Measurements from ENCODE around the gene SEZ6L2. TPM values are rescaled to one million over a fixed set of nuclear protein-coding genes. Genes with fewer than 3 reads are reported as not detected.

The SEZ6L2 gene
- total and polyA plus RNA-seq, 2 of the 13 experiments (the other 11 are each of a cell fraction or from before 2014, with no cell fraction given): 14.9 to 16.9 TPM

DNA sequence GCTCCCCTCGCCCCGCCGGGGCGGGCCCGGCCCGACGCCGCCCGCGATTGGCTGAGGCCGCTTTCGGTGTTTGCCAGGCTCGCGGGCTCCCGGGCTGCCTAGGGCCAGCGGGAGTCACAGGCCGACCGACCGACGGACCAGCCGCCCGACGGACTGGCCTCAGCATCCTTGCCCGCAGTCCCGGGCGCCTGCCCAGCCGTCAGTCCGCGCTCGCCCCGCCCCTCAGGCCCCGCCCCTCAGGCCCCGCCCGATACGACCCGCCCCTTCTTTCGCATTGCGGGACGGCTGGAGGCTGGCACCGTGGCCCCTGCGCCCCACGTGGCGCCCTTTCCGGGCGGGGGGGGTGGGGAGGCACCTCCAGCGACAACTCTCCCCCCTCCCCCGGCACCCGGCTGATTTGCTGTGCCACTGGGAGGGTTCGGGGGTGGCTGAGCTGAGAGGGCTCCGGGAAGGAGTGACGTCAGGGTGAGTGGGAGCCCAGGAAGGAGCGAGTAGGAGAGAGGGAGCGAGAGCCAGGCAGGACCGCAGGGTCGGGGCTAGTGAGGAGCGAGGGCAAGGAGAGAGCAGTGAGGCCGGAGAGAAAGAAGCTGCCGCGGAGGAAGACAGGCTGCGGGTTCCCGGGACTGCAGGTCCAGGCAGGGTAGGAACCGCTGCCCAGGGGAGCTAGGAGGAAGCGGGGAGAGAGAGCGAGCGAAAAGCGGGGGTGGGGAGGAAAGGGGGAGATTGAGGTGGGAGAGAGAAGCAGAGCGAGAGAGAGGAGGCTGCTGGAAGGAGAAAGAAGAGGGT is 945 bp upstream of the SEZ6L2 start, which contains the start of gene ASPHD1 (continued):
- TF ChIP-seq MZF1 (CRISPR knock-in tag; IDR thresholded peaks at IDR 0.05; ENCODE audit: borderline replicate concordance) (no peak), KMT2B (CRISPR knock-in tag; IDR thresholded peaks at IDR 0.05) (no peak; the same call in 1 of the 2 replicates), DNMT3B (CRISPR knock-in tag; conservative IDR thresholded peaks at IDR 0.05) (peak; percentile 63; the same call in 1 of the 2 replicates), ZNF616 (CRISPR knock-in tag; IDR thresholded peaks at IDR 0.05; ENCODE audit: low read depth) (peak; percentile 91; the same call in 1 of the 2 replicates), SMAD3 (CRISPR knock-in tag; IDR thresholded peaks at IDR 0.05) (no peak; the same call in 1 of the 2 replicates), ZNF367 (CRISPR knock-in tag; IDR thresholded peaks at IDR 0.05; ENCODE audit: borderline replicate concordance) (no peak), RAD51 (IDR thresholded peaks at IDR 0.05; ENCODE audit: borderline replicate concordance) (no peak), SP1 (IDR thresholded peaks at IDR 0.05) (no peak; the same call in 1 of the 2 replicates), SP1 (CRISPR knock-in tag; IDR thresholded peaks at IDR 0.05) (peak; percentile 83), ZNF263 (CRISPR knock-in tag; IDR thresholded peaks at IDR 0.05) (no peak; the same call in 1 of the 2 replicates), ZNF12 (CRISPR knock-in tag; IDR thresholded peaks at IDR 0.05) (no peak), IKZF1 (IDR thresholded peaks at IDR 0.05) (0 out of 2 replicates have a peak, but pooled peaks have one; percentile 25), ZNF572 (CRISPR knock-in tag; IDR thresholded peaks at IDR 0.05) (0 out of 2 replicates have a peak, but pooled peaks have one; percentile 61), ZNF878 (CRISPR knock-in tag; IDR thresholded peaks at IDR 0.05) (peak; percentile 69; the same call in 1 of the 2 replicates), ZNF761 (CRISPR knock-in tag; conservative IDR thresholded peaks at IDR 0.05) (0 out of 2 replicates have a peak, but pooled peaks have one; percentile 29), ZNF333 (CRISPR knock-in tag; IDR thresholded peaks at IDR 0.05; ENCODE audit: borderline replicate concordance) (peak; percentile 94; the same call in 1 of the 2 replicates), RNF2 (conservative IDR thresholded peaks at IDR 0.05; ENCODE audit: low read depth) (no peak), TRIM24 (CRISPR knock-in tag; IDR thresholded peaks at IDR 0.05) (no peak), TGIF2 (CRISPR knock-in tag; IDR thresholded peaks at IDR 0.05) (peak; percentile 86), NONO (IDR thresholded peaks at IDR 0.05) (peak; percentile 23; the same call in 1 of the 2 replicates), NONO (CRISPR knock-in tag; conservative IDR thresholded peaks at IDR 0.05) (peak; percentile 77; the same call in 1 of the 2 replicates)
- TF ChIP-seq, protein P1, sequence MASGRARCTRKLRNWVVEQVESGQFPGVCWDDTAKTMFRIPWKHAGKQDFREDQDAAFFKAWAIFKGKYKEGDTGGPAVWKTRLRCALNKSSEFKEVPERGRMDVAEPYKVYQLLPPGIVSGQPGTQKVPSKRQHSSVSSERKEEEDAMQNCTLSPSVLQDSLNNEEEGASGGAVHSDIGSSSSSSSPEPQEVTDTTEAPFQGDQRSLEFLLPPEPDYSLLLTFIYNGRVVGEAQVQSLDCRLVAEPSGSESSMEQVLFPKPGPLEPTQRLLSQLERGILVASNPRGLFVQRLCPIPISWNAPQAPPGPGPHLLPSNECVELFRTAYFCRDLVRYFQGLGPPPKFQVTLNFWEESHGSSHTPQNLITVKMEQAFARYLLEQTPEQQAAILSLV (CRISPR knock-in tag; IDR thresholded peaks at IDR 0.05; ENCODE audit: borderline replicate concordance): peak; percentile 92; the same call in 1 of the 2 replicates
- TF ChIP-seq, protein P2, sequence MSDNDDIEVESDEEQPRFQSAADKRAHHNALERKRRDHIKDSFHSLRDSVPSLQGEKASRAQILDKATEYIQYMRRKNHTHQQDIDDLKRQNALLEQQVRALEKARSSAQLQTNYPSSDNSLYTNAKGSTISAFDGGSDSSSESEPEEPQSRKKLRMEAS (IDR thresholded peaks at IDR 0.05): peak; percentile 87
- TF ChIP-seq, protein P3, sequence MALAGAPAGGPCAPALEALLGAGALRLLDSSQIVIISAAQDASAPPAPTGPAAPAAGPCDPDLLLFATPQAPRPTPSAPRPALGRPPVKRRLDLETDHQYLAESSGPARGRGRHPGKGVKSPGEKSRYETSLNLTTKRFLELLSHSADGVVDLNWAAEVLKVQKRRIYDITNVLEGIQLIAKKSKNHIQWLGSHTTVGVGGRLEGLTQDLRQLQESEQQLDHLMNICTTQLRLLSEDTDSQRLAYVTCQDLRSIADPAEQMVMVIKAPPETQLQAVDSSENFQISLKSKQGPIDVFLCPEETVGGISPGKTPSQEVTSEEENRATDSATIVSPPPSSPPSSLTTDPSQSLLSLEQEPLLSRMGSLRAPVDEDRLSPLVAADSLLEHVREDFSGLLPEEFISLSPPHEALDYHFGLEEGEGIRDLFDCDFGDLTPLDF (CRISPR knock-in tag; IDR thresholded peaks at IDR 0.05): peak; percentile 86; the same call in 1 of the 2 replicates

Measured in HepG2 (cell line).